H1 (cell line): ENCODE results near the gene CHIC1. TPM values are rescaled to one million over a fixed set of nuclear protein-coding genes. Genes with fewer than 3 reads are reported as not detected.

Source experiments
- CTCF ChIA-PET: fragments of 300-600 bp; sonication (Branson Sonifier 250); formaldehyde crosslinking; loops from one replicate; lab custom pipeline; 2021; ENCODE audit not compliant: partially characterized antibody; lab: Charles Lee
- POLR2A ChIA-PET: fragments of 300-600 bp; sonication (Branson Sonifier 250); formaldehyde crosslinking; loops from one replicate; lab custom pipeline; 2021; ENCODE audit warnings: inconsistent platforms; ENCODE audit not compliant: partially characterized antibody; lab: Charles Lee
- DNase-seq, 2 experiments: peaks; one replicate each; pipeline versions ENCODE4 v3.0.0 to v3.0.0-alpha.2; 2010 to 2022; ENCODE audit warnings: low spot score in 2 of 2, low read depth in 1 of 2, mixed read lengths in 1 of 2
- FAIRE-seq: peaks from 2 replicates; lab custom pipeline; 2011; peaks lifted over from hg19 to GRCh38; lab: Jason Lieb, UNC
- H2AFZ ChIP-seq: 2 replicates; pipeline ENCODE4 v1.8.1; 2012; ENCODE audit warnings: low read length, inconsistent platforms
- H2AK5ac ChIP-seq: 2 replicates; pipeline ENCODE4 v1.6.1; 2013; ENCODE audit warnings: low read depth, low read length
- H2BK120ac ChIP-seq: replicated peaks from 2 replicates; pipeline ENCODE3; 2013; ENCODE audit warnings: low read depth, low read length, inconsistent platforms
- H2BK12ac ChIP-seq: 2 replicates; pipeline ENCODE4 v1.6.1; 2013; ENCODE audit warnings: low read depth, low read length
- H2BK15ac ChIP-seq: 2 replicates; pipeline ENCODE4 v1.6.1; 2013; ENCODE audit warnings: low read length
- H2BK20ac ChIP-seq: 2 replicates; pipeline ENCODE4 v1.6.1; 2013; ENCODE audit warnings: low read length
- H2BK5ac ChIP-seq: 2 replicates; pipeline ENCODE4 v1.6.1; 2013; ENCODE audit warnings: low read depth, low read length
- H3K14ac ChIP-seq: 2 replicates; pipeline ENCODE4 v1.6.1; 2013; ENCODE audit warnings: inconsistent platforms; ENCODE audit not compliant: insufficient read length
- H3K18ac ChIP-seq: 2 replicates; pipeline ENCODE4 v1.6.1; 2013; ENCODE audit warnings: low read length; ENCODE audit errors: extremely low read depth
- H3K23ac ChIP-seq: 2 replicates; pipeline ENCODE4 v1.6.1; 2013; ENCODE audit warnings: inconsistent platforms; ENCODE audit not compliant: insufficient read length
- H3K23me2 ChIP-seq: 2 replicates; pipeline ENCODE4 v1.6.1; 2013; ENCODE audit warnings: low read depth, low read length
- H3K27ac ChIP-seq: 2 replicates; pipeline ENCODE4 v1.6.1; 2011; ENCODE audit warnings: low read depth, low read length, inconsistent platforms
- H3K27me3 ChIP-seq, 4 experiments: replicated peaks in 1 of 4; 1 replicate in 1 of 4; 2 replicates in 3 of 4; pipeline versions ENCODE4 v1.6.1 to v1.8.1; 2011 to 2013; ENCODE audit warnings: low read length in 3 of 4, mild to moderate bottlenecking in 3 of 4, inconsistent platforms in 2 of 4, mixed read lengths in 2 of 4, moderate library complexity in 1 of 4; ENCODE audit not compliant: control insufficient read depth in 3 of 4, insufficient read depth in 3 of 4; ENCODE audit errors: extremely low read depth in 1 of 4
- H3K36me3 ChIP-seq, 4 experiments: 2 replicates each; pipeline versions ENCODE4 v1.6.1 to v1.8.1; 2011 to 2013; ENCODE audit warnings: mild to moderate bottlenecking in 4 of 4, low read length in 3 of 4, moderate library complexity in 2 of 4, control low read depth in 1 of 4, inconsistent platforms in 1 of 4; ENCODE audit not compliant: insufficient read depth in 4 of 4, control insufficient read depth in 2 of 4
- H3K4ac ChIP-seq: replicated peaks from 2 replicates; pipeline ENCODE3; 2013; ENCODE audit warnings: low read length, low read depth, mixed read lengths, inconsistent platforms; ENCODE audit not compliant: insufficient read length
- H3K4me1 ChIP-seq, 4 experiments: replicated peaks in 1 of 4; 1 replicate in 1 of 4; 2 replicates in 3 of 4; pipeline versions ENCODE4 v1.6.1 to v1.8.1; 2011 to 2013; ENCODE audit warnings: low read length in 3 of 4, inconsistent platforms in 2 of 4, mixed read lengths in 1 of 4; ENCODE audit not compliant: insufficient read depth in 4 of 4, control insufficient read depth in 3 of 4
- H3K4me2 ChIP-seq, 2 experiments: 2 replicates each; pipeline versions ENCODE4 v1.6.1 to v1.8.1; 2011 to 2013; ENCODE audit warnings: low read depth in 2 of 2, low read length in 2 of 2, control low read depth in 1 of 2, inconsistent platforms in 1 of 2, mild to moderate bottlenecking in 1 of 2; ENCODE audit not compliant: insufficient read depth in 1 of 2
- H3K4me3 ChIP-seq, 4 experiments: fragments of 200-600, 300-600 bp in 1 of 4; sonication (generic), shearing (Covaris generic), sonication (Bioruptor Twin) in 1 of 4; 2 replicates each; pipeline versions ENCODE4 v1.5.1 to v1.8.1; 2011 to 2016; ENCODE audit warnings: low read length in 4 of 4, low read depth in 3 of 4, control low read depth in 2 of 4, inconsistent platforms in 2 of 4, mild to moderate bottlenecking in 2 of 4, mixed read lengths in 1 of 4, moderate library complexity in 1 of 4; ENCODE audit not compliant: insufficient read depth in 2 of 4; ENCODE audit errors: extremely low read depth in 1 of 4
- H3K56ac ChIP-seq: replicated peaks from 2 replicates; pipeline ENCODE3; 2013; ENCODE audit warnings: low read depth, mild to moderate bottlenecking, mixed read lengths, low read length, inconsistent platforms; ENCODE audit not compliant: insufficient read length
- H3K79me1 ChIP-seq: 2 replicates; pipeline ENCODE4 v1.6.1; 2013; ENCODE audit warnings: low read depth, low read length, control low read depth
- H3K79me2 ChIP-seq, 2 experiments: 2 replicates each; pipeline versions ENCODE4 v1.6.1 to v1.8.1; 2012 to 2013; ENCODE audit warnings: low read length in 2 of 2, mild to moderate bottlenecking in 2 of 2, inconsistent platforms in 1 of 2; ENCODE audit not compliant: insufficient read depth in 2 of 2, control insufficient read depth in 1 of 2
- H3K9ac ChIP-seq, 4 experiments: replicated peaks in 1 of 4; 1 replicate in 1 of 4; 2 replicates in 3 of 4; pipeline versions ENCODE4 v1.6.1 to v1.8.1; 2011 to 2013; ENCODE audit warnings: low read depth in 3 of 4, low read length in 3 of 4, control low read depth in 2 of 4, mild to moderate bottlenecking in 2 of 4, moderate library complexity in 2 of 4, inconsistent platforms in 1 of 4; ENCODE audit errors: extremely low read depth in 1 of 4
- H3K9me3 ChIP-seq, 2 experiments: 2 replicates each; pipeline versions ENCODE4 v1.6.1 to v1.8.1; 2012 to 2013; ENCODE audit warnings: mild to moderate bottlenecking in 2 of 2, moderate library complexity in 2 of 2, control low read depth in 1 of 2, inconsistent platforms in 1 of 2, low read depth in 1 of 2, low read length in 1 of 2, mixed read lengths in 1 of 2; ENCODE audit not compliant: insufficient read depth in 2 of 2
- H4K20me1 ChIP-seq, 2 experiments: replicated peaks in 1 of 2; 2 replicates each; pipeline versions ENCODE3 to v1.8.1; 2011 to 2013; ENCODE audit warnings: inconsistent platforms in 2 of 2, low read length in 2 of 2, mild to moderate bottlenecking in 1 of 2; ENCODE audit not compliant: insufficient read depth in 2 of 2, control insufficient read depth in 1 of 2
- H4K5ac ChIP-seq: 2 replicates; pipeline ENCODE4 v1.6.1; 2013; ENCODE audit warnings: low read length, low read depth, mixed read lengths, inconsistent platforms; ENCODE audit not compliant: insufficient read length
- H4K8ac ChIP-seq: 2 replicates; pipeline ENCODE4 v1.8.0; 2013; ENCODE audit warnings: mild to moderate bottlenecking, moderate library complexity, low read length, inconsistent platforms; ENCODE audit not compliant: insufficient read depth; ENCODE audit errors: extremely low read depth
- H4K91ac ChIP-seq: replicated peaks from 2 replicates; pipeline ENCODE3; 2013; ENCODE audit warnings: low read length, mixed read lengths, inconsistent platforms; ENCODE audit not compliant: insufficient read length
- CBX5 ChIP-seq: fragments of 300-800, 300-1000 bp; sonication (generic); IDR thresholded peaks from 2 replicates; pipeline ENCODE4 v1.7.1; 2016; ENCODE audit warnings: antibody characterized with exemption, low read length, low read depth
- CEBPB ChIP-seq: IDR thresholded peaks from 2 replicates; pipeline ENCODE4 v1.6.1; 2012; ENCODE audit warnings: low read depth, low read length
- CREB1 ChIP-seq: IDR thresholded peaks from 2 replicates; pipeline ENCODE4 v1.6.1; 2012; ENCODE audit warnings: inconsistent platforms
- EGR1 ChIP-seq: IDR thresholded peaks from 2 replicates; pipeline ENCODE4 v1.6.1; 2011; ENCODE audit warnings: low read depth, low read length, borderline replicate concordance
- EZH2 ChIP-seq: fragments of 200-600 bp; sonication (generic); IDR thresholded peaks from 2 replicates; pipeline ENCODE4 v1.7.1; 2012; ENCODE audit warnings: low read depth, mild to moderate bottlenecking, moderate library complexity, low read length, inconsistent platforms; ENCODE audit not compliant: severe bottlenecking
- HDAC6 ChIP-seq: IDR thresholded peaks from one replicate; pipeline ENCODE4 v1.7.1; 2012; ENCODE audit warnings: low read depth, mild to moderate bottlenecking, inconsistent platforms, low read length, moderate library complexity
- KDM1A ChIP-seq: fragments of 200-600, 300-600 bp; sonication (generic); IDR thresholded peaks from 2 replicates; pipeline ENCODE4 v1.7.1; 2016; ENCODE audit warnings: mild to moderate bottlenecking, low read length, borderline replicate concordance
- MAFK ChIP-seq: IDR thresholded peaks from 2 replicates; pipeline ENCODE4 v1.6.1; 2012; ENCODE audit warnings: low read depth, mild to moderate bottlenecking, improper control_type of control experiment, low read length
- NANOG ChIP-seq: IDR thresholded peaks from 2 replicates; pipeline ENCODE4 v1.6.1; 2011; ENCODE audit warnings: low read length, low read depth, mild to moderate bottlenecking, inconsistent platforms; ENCODE audit not compliant: insufficient read depth, poor library complexity, severe bottlenecking
- SIRT6 ChIP-seq: IDR thresholded peaks from one replicate; pipeline ENCODE4 v1.7.1; 2012; ENCODE audit warnings: low read length, inconsistent platforms
- SIX5 ChIP-seq: IDR thresholded peaks from 2 replicates; pipeline ENCODE4 v1.6.1; 2011; ENCODE audit warnings: mild to moderate bottlenecking, low read depth, low read length
- SP1 ChIP-seq: IDR thresholded peaks from 2 replicates; pipeline ENCODE4 v1.6.1; 2011; ENCODE audit warnings: low read depth, low read length
- SP2 ChIP-seq: IDR thresholded peaks from 2 replicates; pipeline ENCODE4 v1.6.1; 2012; ENCODE audit warnings: mild to moderate bottlenecking, low read length, inconsistent platforms
- TAF1 ChIP-seq: IDR thresholded peaks from 2 replicates; pipeline ENCODE4 v1.6.1; 2011; ENCODE audit warnings: mild to moderate bottlenecking, low read depth, low read length
- TAF7 ChIP-seq: optimal IDR thresholded peaks from 2 replicates; pipeline ENCODE3; 2011; ENCODE audit warnings: low read depth, mild to moderate bottlenecking, inconsistent platforms, low read length, moderate library complexity, borderline replicate concordance
- WGBS, 2 experiments: shearing (Covaris generic) in 1 of 2; methylation state at CpG; one replicate each; pipeline versions ENCODE4 v1.1.6 to v1.1.7; 2013 to 2015; ENCODE audit warnings: low lambda C conversion rate in 2 of 2, mixed read lengths in 2 of 2, inconsistent platforms in 1 of 2, low coverage in 1 of 2, missing lambda C conversion rate in 1 of 2; ENCODE audit not compliant: insufficient replicate concordance in 2 of 2, insufficient coverage in 1 of 2, insufficient read length in 1 of 2; ENCODE audit errors: extremely low coverage in 1 of 2, missing lambda C conversion rate in 1 of 2; 5-methylcytosine and 5-hydroxymethylcytosine counted together
- polyA plus RNA-seq, 7 experiments: library from polyadenylated mRNA; depleted of rRNA in 3 of 7; stranded (reverse) in 5 of 7; unstranded in 2 of 7; fragments of >200 nt in 5 of 7; fragments of 200-250 nt in 2 of 7; gene quantifications; 1 replicate in 5 of 7; 2 replicates in 1 of 7; 4 replicates in 1 of 7; pipeline versions ENCODE4 v1.2.1 to v1.2.3, GENCODE V29; 2011 to 2013; ENCODE audit warnings: missing spikeins in 2 of 7, mixed read lengths in 2 of 7
- total RNA-seq: library from RNA; stranded (reverse); fragmentation: NEBNext Ultra II Directional; extraction: Animal tissue kit (Norgen Biotek cat#: 25700); gene quantifications from 2 replicates; pipeline ENCODE4 v1.2.1, GENCODE V29; 2021
- TF ChIP-seq, protein P1 (sequence below): IDR thresholded peaks from 2 replicates; pipeline ENCODE4 v1.6.1; 2012; ENCODE audit warnings: inconsistent platforms

The CHIC1 gene
- total and polyA plus RNA-seq, 2 of the 8 experiments (the other 6 are each of a cell fraction or from before 2014, with no cell fraction given) = 3.1 to 10.1 TPM

DNA sequence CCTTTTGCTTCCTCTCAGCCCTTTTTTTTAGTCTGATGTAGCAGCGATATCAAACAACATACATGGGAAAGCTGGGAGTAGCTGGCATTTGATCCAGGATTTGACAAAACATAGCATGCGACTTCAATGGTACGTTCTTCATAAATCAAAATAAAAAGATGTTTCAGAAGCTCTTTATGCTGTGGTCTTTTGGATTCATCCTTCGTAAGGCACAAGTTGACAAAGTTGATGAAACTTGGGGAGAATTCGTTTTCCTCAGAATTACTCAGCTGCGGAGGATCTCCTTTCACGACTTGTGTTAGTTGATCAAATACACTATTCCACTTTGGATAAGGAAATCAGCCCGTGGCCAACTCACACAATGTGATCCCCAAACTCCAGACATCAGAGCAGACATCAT lies 38.1 kb upstream of the CHIC1 start:
- no peaks in the 10 kb centered on the region for H4K20me1 ChIP-seq
- no peak overlapping the region for H3K23ac ChIP-seq
- no peak overlapping the region for H2AK5ac ChIP-seq
- no peak overlapping the region for H2BK20ac ChIP-seq
- FAIRE-seq = no peak
- no peaks in the 10 kb centered on the region for H3K79me1 ChIP-seq
- H3K14ac ChIP-seq = no peak overlapping the region
- no peak overlapping the region for H2AFZ ChIP-seq
- H3K4me2 ChIP-seq = no peak overlapping the region
- H4K91ac ChIP-seq = no peak overlapping the region
- H2BK120ac ChIP-seq = no peak overlapping the region
- H3K4ac ChIP-seq = no peak overlapping the region
- no peak overlapping the region for H3K9ac ChIP-seq
- H3K9me3 ChIP-seq = peaks cover 0 to 8% of the 10 kb centered on the region in 2 experiments; a peak in 1 of 4 replicates
- DNase-seq = no peak
- no peak overlapping the region for H3K56ac ChIP-seq
- no peaks in the 10 kb centered on the region for H3K23me2 ChIP-seq
- H3K27me3 ChIP-seq = no peaks in the 10 kb centered on the region
- no peak overlapping the region for H3K27ac ChIP-seq
- ChIA-PET POLR2A (no interaction called here), CTCF (no interaction called here)
- H4K8ac ChIP-seq = no peak overlapping the region
- H3K79me2 ChIP-seq = no peaks in the 10 kb centered on the region
- H2BK5ac ChIP-seq = no peak overlapping the region
- H3K4me3 ChIP-seq = no peak overlapping the region
- H2BK12ac ChIP-seq = no peak overlapping the region
- H3K18ac ChIP-seq = no peak overlapping the region; the same call in 1 of the 2 replicates
- no peak overlapping the region for H2BK15ac ChIP-seq
- H3K4me1 ChIP-seq = peaks cover 0 to 3% (median 1%) of the 10 kb centered on the region in 4 experiments; a peak in 3 of 7 replicates
- WGBS, 2 experiments = 93% methylated on average over 7 of the region's 8 CpGs; no CpG with 5 or more reads in 1 of the 2 experiments
- no peak overlapping the region for H4K5ac ChIP-seq
- H3K36me3 ChIP-seq = no peaks in the 10 kb centered on the region
- TF ChIP-seq CEBPB = no peak
- TF ChIP-seq SIX5 = no peak
- TF ChIP-seq MAFK = no peak
- no peak for TF ChIP-seq EGR1
- no peak for TF ChIP-seq EZH2
- no peak for TF ChIP-seq CBX5
- TF ChIP-seq NANOG = no peak
- no peak for TF ChIP-seq TAF7
- TF ChIP-seq SIRT6 = no peak
- TF ChIP-seq CREB1 = no peak
- TF ChIP-seq TAF1 = no peak
- TF ChIP-seq, protein P1, sequence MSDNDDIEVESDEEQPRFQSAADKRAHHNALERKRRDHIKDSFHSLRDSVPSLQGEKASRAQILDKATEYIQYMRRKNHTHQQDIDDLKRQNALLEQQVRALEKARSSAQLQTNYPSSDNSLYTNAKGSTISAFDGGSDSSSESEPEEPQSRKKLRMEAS = no peak
- TF ChIP-seq KDM1A = no peak
- no peak for TF ChIP-seq HDAC6
- no peak for TF ChIP-seq SP1
- TF ChIP-seq SP2 = no peak
